Gastrocnemius medialis (tissue), 4 donors: ENCODE data around the gene ACOT11.

Experiments
- POLR2A ChIP-seq, 2 donors: fragments of 450-650 bp; IDR thresholded peaks; one replicate each; pipeline ENCODE4 v1.6.1; 2017; ENCODE audit warnings: antibody characterized with exemption in 2 of 2, mild to moderate bottlenecking in 2 of 2, moderate library complexity in 2 of 2
- TF ChIP-seq, protein P1 (sequence below), 5 experiments: fragments of 450-650 bp in 3 of 5; fragments of 200-600 bp in 2 of 5; sonication (generic) in 2 of 5; IDR thresholded peaks in 4 of 5; conservative IDR thresholded peaks in 1 of 5; 1 replicate in 4 of 5; 2 replicates in 1 of 5; pipeline ENCODE4 v1.5.1; 2016 to 2019; ENCODE audit warnings: antibody characterized with exemption in 5 of 5, mild to moderate bottlenecking in 3 of 5, moderate library complexity in 3 of 5

DNA sequence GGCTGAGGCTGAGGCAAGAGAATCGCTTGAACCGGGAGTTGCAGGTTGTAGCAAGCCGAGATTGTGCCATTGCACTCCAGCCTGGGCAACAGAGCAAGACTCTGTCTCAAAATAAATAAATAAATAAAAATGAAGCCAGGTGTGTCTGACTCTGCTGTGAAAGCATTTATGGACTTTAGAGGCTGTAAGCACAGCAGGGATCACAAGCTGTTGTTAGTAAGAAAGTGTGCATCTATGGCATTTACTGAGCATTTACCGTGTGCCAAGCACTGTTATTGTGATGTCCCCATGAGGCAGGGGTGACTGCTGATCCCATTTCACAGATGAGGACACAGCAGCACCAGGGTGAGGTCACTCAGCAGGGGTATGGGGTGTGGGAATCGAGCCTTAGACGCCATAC is 55.2 kb downstream of the ACOT11 start:
- no peak for TF ChIP-seq POLR2A (IDR thresholded peaks at IDR 0.05)
- TF ChIP-seq, protein P1, sequence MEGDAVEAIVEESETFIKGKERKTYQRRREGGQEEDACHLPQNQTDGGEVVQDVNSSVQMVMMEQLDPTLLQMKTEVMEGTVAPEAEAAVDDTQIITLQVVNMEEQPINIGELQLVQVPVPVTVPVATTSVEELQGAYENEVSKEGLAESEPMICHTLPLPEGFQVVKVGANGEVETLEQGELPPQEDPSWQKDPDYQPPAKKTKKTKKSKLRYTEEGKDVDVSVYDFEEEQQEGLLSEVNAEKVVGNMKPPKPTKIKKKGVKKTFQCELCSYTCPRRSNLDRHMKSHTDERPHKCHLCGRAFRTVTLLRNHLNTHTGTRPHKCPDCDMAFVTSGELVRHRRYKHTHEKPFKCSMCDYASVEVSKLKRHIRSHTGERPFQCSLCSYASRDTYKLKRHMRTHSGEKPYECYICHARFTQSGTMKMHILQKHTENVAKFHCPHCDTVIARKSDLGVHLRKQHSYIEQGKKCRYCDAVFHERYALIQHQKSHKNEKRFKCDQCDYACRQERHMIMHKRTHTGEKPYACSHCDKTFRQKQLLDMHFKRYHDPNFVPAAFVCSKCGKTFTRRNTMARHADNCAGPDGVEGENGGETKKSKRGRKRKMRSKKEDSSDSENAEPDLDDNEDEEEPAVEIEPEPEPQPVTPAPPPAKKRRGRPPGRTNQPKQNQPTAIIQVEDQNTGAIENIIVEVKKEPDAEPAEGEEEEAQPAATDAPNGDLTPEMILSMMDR (IDR thresholded peaks at IDR 0.05 in 4 of 5, conservative IDR thresholded peaks at IDR 0.05 in 1 of 5) = no peak
